GM12891 (cell line): ENCODE measurements around the gene ABTB2. TPM values are rescaled to one million over a fixed set of nuclear protein-coding genes. Genes with fewer than 3 reads are reported as not detected.
A peak's percentile ranks its signal among the peaks of the same experiment; 100 is the strongest.

Experiments
- DNase-seq: peaks from one replicate; pipeline ENCODE4 v3.0.0; 2011; ENCODE audit warnings: low spot score; ENCODE audit not compliant: insufficient read length
- FAIRE-seq: peaks from 2 replicates; lab custom pipeline; 2011; peaks lifted over from hg19 to GRCh38; lab: Jason Lieb, UNC
- PAX5 ChIP-seq: IDR thresholded peaks from 2 replicates; pipeline ENCODE4 v1.6.1; 2011; ENCODE audit warnings: low read length, moderate library complexity, mild to moderate bottlenecking; ENCODE audit not compliant: insufficient read depth, severe bottlenecking
- POLR2A ChIP-seq: IDR thresholded peaks from 2 replicates; pipeline ENCODE4 v1.6.1; 2011; ENCODE audit warnings: low read depth, low read length, control low read depth
- POLR2AphosphoS5 ChIP-seq: IDR thresholded peaks from 2 replicates; pipeline ENCODE4 v1.6.1; 2011; ENCODE audit warnings: low read depth, low read length, control low read depth
- POU2F2 ChIP-seq: IDR thresholded peaks from 2 replicates; pipeline ENCODE4 v1.6.1; 2011; ENCODE audit warnings: low read depth, mild to moderate bottlenecking, control low read depth, low read length, moderate library complexity
- SPI1 ChIP-seq: IDR thresholded peaks from 2 replicates; pipeline ENCODE4 v1.6.1; 2011; ENCODE audit warnings: low read depth, low read length, control low read depth
- TAF1 ChIP-seq: IDR thresholded peaks from 2 replicates; pipeline ENCODE4 v1.6.1; 2011; ENCODE audit warnings: low read depth, low read length, control low read depth
- polyA plus RNA-seq: library from polyadenylated mRNA; unstranded; fragments of >200 nt; gene quantifications from one replicate; pipeline ENCODE4 v1.2.1, GENCODE V29; 2012; ENCODE audit warnings: low read depth, missing spikeins, inconsistent platforms; ENCODE audit not compliant: missing spikeins

ABTB2 gene
- 1.4 TPM for polyA plus RNA-seq

GRCh38 chr11:34357701-34358257, at the start of gene ABTB2:
TSS of gene ABTB2 (minus strand) at chr11:34358010.
- FAIRE-seq (peak; percentile 96), DNase-seq (peak; percentile 95)
- peak; percentile 80 for TF ChIP-seq POLR2A
- no peak for TF ChIP-seq SPI1
- TF ChIP-seq POLR2AphosphoS5, result peak; percentile 75; the same call in 1 of the 2 replicates
- peak; percentile 97 for TF ChIP-seq POU2F2
- TF ChIP-seq TAF1, result peak; percentile 81; the same call in 1 of the 2 replicates
- TF ChIP-seq PAX5, result no peak

- DNase-seq, result no peak
- TF ChIP-seq TAF1 (no peak), PAX5 (no peak), POLR2A (no peak), POU2F2 (no peak), POLR2AphosphoS5 (no peak), SPI1 (no peak)
- FAIRE-seq, result no peak
Observed at GRCh38 chr11:34407121-34407813, 49.5 kb upstream of the ABTB2 start.

GRCh38 chr11:34406413-34406812, 48.6 kb upstream of the ABTB2 start:
- FAIRE-seq, result no peak
- DNase-seq, result no peak
- no peak for TF ChIP-seq POU2F2
- no peak for TF ChIP-seq SPI1

DNA sequence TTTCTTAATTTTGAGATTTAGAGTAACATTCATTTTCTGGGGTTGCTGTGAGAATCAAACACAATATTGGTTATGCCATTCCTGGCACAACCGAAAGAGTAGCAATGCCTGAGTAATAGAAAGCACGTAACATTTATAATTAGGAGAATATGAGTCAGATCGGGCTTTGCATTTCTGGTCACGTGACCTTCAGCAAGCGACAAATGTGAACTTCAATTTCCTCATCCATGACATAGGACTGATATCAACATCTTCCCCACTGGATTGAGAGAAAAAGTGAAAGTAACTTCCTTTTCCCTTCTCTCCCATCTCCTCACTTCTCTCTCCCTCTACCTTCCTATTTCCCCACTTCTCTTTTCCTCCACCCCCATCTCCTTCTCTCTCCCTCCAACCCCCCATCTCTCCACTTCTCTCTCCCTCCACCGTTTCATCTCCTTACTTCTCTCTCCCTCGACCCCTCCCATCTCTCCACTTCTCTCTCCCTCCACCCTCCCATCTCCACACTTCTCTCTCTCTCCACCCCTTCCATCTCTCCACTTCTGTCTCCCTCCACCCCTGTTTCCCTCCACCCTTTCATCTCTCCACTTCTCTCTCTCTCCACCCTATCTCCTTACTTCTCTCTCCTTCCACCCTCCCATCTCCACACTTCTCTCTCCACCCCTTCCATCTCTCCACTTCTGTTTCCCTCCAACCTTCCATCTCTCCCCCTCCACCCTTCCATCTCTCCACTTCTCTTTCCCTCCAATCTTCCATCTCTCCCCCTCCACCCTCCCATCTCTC, 47.5 kb upstream of the ABTB2 start:
- no peak for FAIRE-seq
- DNase-seq, result no peak
- no peak for TF ChIP-seq POU2F2
- no peak for TF ChIP-seq TAF1
- TF ChIP-seq POLR2A, result no peak
- TF ChIP-seq SPI1, result no peak
- TF ChIP-seq POLR2AphosphoS5, result no peak
- no peak for TF ChIP-seq PAX5

DNA sequence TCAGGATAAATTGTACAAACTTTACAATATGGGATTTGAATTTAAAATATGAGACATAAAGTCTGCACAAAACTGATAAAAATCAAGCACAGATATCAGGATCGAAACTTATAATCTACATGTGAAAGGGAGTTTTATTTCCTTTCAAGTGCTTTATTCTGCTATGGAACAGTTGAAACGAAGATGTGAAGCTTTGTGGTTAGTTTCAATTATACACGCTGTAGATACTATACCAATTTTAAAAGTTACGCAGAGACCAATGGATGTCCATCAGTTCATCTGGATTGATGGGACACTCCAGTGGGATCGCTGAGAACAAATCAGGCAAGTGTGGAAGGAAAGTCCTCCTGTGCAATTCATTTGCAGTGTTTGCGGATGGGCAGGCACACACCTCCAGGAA, 46.5 kb upstream of the ABTB2 start:
- TF ChIP-seq SPI1 (no peak), PAX5 (no peak), POU2F2 (no peak), POLR2AphosphoS5 (no peak), TAF1 (no peak), POLR2A (no peak)
- no peak for DNase-seq
- no peak for FAIRE-seq

DNA sequence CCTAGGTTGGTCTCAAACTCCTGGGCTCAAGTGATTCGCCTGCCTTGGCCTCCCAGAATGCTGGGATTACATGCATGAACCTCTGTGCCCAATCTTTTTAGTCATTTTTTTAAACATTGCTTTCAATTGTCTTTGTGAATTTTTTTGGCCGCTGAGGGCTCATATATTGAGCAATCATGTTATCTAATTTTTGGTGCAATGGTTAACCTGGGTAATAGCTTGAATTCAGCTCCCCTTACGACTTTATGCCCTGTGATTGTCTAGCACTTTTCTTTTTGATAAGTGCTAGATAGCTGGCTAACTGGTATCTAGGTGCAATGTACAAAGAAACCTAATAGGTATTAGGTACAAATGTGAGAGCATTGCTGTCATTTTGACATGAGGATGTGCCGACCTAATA, 45.6 kb upstream of the ABTB2 start:
- no peak for DNase-seq
- FAIRE-seq, result no peak
- no peak for TF ChIP-seq POU2F2
- no peak for TF ChIP-seq TAF1
- no peak for TF ChIP-seq POLR2AphosphoS5
- no peak for TF ChIP-seq POLR2A
- TF ChIP-seq SPI1, result no peak
- TF ChIP-seq PAX5, result no peak

DNA sequence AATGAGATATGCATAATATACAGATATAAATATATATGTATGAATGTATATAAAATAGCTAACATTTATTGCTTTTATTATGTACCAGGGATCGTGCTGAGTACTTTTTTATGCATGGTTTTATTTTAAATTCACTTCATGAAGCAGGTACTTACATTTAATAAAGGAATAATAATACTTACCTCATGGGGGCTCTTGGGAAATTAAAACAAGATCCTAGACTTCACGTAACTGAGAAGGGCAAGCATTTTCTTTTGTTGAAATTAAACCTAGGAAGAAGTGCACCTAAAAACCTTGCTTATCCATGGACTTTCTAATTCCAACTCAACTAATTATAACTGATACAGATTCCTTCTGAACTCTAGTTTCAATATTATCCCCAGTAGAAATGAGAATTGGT, 40.0 kb upstream of the ABTB2 start:
- DNase-seq (no peak), FAIRE-seq (no peak)
- TF ChIP-seq SPI1 (no peak), POLR2AphosphoS5 (no peak), POU2F2 (no peak), TAF1 (no peak), POLR2A (no peak), PAX5 (no peak)

GRCh38 chr11:34397120-34397519, 39.3 kb upstream of the ABTB2 start:
- no peak for FAIRE-seq
- DNase-seq, result no peak
- TF ChIP-seq TAF1 (no peak), POLR2AphosphoS5 (no peak), POU2F2 (no peak), POLR2A (no peak), PAX5 (no peak), SPI1 (no peak)

DNA sequence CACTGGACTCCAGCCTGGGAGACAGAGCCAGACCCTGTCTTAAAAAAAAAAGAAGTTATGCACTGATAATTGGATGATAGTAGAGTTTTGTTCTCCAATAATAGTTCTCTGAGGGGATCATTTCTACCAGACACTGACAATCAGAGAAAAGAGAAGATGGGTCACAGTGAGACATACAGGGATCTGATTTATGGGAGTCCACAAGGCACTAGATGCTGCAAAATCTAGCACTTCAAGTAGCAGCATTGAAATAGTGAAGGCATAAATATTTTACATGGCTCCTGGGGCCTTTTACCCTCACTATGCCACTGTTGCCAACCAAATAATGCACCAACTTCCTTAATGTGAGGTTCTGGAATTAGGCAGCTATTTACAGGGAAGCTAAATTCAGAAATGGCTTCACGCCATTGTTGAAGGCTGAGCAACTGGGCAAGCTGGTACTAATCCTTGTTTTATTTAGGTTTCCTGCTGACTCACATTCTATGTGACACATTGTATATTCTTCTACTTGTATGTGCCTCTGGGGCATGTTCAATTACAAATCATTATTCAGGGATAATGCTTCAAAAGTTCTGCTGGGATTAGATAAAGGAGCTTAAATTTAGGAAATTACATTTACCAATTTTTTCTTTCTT, 38.2 kb upstream of the ABTB2 start:
- FAIRE-seq, result no peak
- TF ChIP-seq TAF1 (no peak), POLR2AphosphoS5 (no peak), SPI1 (no peak), PAX5 (no peak), POU2F2 (no peak), POLR2A (no peak)

DNA sequence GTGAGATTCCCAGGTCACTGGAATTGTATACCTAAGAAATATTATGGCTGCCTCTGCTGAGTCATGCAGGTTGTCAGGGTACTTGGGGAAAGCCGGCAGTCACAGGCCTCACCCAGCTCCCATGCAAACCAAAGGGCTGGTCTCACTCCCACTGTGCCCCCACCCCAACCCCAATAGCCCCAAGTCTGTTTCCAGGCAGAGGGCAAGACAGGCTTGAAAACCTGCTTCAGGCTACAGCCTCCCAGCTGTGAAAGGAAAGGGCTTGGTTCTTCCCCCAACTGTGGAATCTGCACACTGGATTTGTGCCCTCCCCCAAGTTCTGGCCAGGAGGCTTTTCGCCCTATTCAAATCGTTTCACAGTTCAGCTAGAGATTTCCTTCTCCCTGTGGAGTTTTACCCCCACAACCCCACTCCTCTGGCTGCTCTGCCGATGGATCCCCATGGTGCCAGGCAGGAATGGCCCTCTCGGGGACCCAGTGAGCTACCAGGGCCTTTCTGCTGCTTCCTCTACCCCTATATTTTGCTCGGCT, 37.0 kb upstream of the ABTB2 start:
- no peak for FAIRE-seq
- TF ChIP-seq TAF1 (no peak), PAX5 (no peak), POLR2AphosphoS5 (no peak), POLR2A (no peak), POU2F2 (no peak), SPI1 (no peak)
- DNase-seq, result no peak

More for the DNA sequence above, 38.2 kb upstream of the ABTB2 start:
- DNase-seq, result no peak
